ENCODE data around the gene NAGA.

GRCh38 chr22:42077486-42078125 lies 7.0 kb upstream of the NAGA start:
- TF ChIP-seq ZNF70 (CRISPR knock-in tag; IDR thresholded peaks at IDR 0.05) = no peak
- no peak for TF ChIP-seq ISL1 (CRISPR knock-in tag; IDR thresholded peaks at IDR 0.05)
- no peak for TF ChIP-seq GLIS3 (CRISPR knock-in tag; IDR thresholded peaks at IDR 0.05)
- no peak for TF ChIP-seq ARNTL (CRISPR knock-in tag; IDR thresholded peaks at IDR 0.05; ENCODE audit: borderline replicate concordance, low read depth)
- no peak for TF ChIP-seq CREB5 (CRISPR knock-in tag; IDR thresholded peaks at IDR 0.05; ENCODE audit: low read depth)
- no peak for TF ChIP-seq PATZ1 (CRISPR knock-in tag; IDR thresholded peaks at IDR 0.05; ENCODE audit: borderline replicate concordance)
- TF ChIP-seq TCF4 (CRISPR knock-in tag; IDR thresholded peaks at IDR 0.05; ENCODE audit: borderline replicate concordance) = no peak
- no peak for TF ChIP-seq ZFP30 (CRISPR knock-in tag; IDR thresholded peaks at IDR 0.05)
- TF ChIP-seq CSDC2 (CRISPR knock-in tag; IDR thresholded peaks at IDR 0.05) = no peak
- TF ChIP-seq RARB (CRISPR knock-in tag; IDR thresholded peaks at IDR 0.05) = no peak
- TF ChIP-seq OSR1 (CRISPR knock-in tag; IDR thresholded peaks at IDR 0.05) = no peak
- TF ChIP-seq ESRRG (CRISPR knock-in tag; IDR thresholded peaks at IDR 0.05) = no peak

All from SK-N-SH treated with all-trans-retinoic acid at 6 μM for 48 hours (cell line).